DMS153 treated with DMSO at 0.1 percent for 48 hours (cell line): ENCODE results near the gene METAP1D.

Experiments used
- DNase-seq: peaks from one replicate; lab custom pipeline; 2025; ENCODE audit not compliant: unreplicated experiment; lab: John Stamatoyannopoulos, UW

Gene METAP1D

GRCh38 chr2:172090044-172090961, 90.5 kb downstream of the METAP1D start:
- DNase-seq: no peak

DNA sequence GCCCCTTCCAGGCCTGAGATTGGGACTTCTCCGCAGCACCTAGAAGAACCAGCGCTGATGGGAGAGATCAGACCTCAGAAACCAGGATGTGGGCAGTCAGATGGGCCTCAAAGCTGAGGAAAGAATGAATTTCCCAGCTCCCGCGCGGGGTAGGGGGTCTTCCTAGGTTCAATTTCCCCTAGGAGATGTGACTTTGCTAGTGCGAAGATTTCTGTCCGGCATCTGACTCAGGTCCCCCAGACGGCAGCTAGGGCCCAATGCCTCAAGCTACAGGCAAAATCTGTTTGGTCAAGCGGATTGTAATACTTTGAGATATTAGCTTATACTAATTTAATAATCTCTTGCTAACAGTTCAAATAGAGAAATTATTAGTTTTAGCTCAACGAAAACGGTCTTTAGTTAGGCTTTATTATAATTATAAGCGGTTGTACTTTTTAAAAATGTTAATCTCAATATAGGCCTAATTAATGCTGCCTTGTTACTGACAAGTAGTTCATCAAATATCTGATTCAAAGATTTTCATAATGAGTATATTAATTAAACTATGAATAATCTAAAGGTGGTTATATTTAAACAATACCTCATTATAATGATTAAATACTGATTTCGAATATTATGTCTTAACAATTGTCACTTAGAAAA, 91.4 kb downstream of the METAP1D start:
- no peak for DNase-seq

GRCh38 chr2:172091761-172092566, 92.2 kb downstream of the METAP1D start:
- no peak for DNase-seq

DNA sequence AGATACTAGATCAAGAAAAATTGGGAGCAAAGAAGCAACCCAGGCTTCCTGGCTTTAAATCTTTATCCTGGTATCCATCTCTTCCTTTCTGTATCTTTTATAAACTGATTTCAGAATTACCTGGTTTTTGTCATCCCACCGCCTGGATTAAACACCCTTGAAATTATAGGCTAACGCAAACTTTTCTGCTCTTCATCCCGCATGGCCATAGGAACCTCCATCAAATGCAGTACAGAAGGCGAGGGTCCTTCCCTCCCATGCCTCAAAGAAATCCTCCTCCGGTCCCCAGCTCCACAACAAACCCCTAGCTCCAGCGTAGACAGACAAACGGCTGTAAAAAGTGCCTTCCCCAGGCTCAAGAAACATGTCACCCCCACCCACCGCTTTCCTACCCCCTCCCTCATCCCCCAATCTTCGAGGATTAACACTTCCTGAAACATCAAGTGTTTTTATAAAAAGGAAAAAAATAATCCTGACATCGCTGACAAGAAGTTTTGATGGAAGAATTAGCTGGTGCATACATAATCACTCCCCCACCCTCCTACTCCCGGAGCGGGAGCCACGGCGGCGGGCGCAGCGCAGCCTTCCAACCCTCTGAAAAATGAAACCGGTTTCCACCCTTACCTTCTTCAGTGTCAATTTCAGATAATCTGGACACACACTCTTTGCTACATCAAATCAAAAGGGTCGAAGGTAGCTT, 93.1 kb downstream of the METAP1D start:
- no peak for DNase-seq

GRCh38 chr2:172093416-172094293, 93.9 kb downstream of the METAP1D start:
- no peak for DNase-seq

GRCh38 chr2:172094294-172095145, 94.8 kb downstream of the METAP1D start:
- no peak for DNase-seq

DNA sequence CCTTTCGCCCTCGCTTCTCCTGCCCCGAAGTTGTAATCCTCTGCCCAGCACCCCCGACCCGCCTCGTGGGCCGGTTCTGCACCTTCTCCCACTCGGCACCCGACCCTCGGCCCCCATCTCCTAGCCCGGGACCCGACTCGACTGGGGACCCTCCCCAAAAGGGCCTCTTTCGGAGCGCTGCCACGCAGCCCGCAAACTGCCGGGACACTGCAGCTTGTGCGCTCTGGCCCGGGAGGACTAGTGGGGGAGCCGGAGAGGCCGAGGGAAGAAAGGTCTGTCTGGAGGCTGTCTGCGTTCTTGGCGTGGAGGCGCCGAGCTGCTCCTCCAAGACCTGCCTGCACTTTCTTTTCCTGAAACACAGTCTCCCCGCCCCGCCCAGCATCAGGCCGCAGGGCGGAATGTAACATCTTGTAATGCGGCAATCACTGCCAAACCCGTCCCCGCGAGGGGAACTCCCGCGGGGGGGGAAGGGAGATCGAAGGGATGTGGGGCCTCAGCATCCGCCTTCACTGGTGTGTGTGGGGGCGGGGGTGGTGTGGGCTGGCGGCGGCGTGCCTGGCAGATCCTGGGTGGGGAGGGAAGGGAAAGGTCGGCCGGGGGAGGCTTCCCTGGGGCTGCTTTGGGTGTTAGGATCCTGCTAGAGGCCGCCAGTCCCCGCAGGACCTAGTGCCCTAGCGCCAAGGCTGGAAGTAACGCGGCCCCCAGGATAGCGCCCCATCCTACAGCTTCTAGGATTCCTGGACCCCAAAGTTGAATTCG, 95.6 kb downstream of the METAP1D start:
- no peak for DNase-seq

- no peak for DNase-seq
These were observed 96.3 kb downstream of the METAP1D start for GRCh38 chr2:172095905-172096625.

- peak; percentile 41 for DNase-seq
These were observed 97.1 kb downstream of the METAP1D start for GRCh38 chr2:172096626-172097547.

- DNase-seq: no peak
These were observed 97.9 kb downstream of the METAP1D start for GRCh38 chr2:172097557-172098131.

DNA sequence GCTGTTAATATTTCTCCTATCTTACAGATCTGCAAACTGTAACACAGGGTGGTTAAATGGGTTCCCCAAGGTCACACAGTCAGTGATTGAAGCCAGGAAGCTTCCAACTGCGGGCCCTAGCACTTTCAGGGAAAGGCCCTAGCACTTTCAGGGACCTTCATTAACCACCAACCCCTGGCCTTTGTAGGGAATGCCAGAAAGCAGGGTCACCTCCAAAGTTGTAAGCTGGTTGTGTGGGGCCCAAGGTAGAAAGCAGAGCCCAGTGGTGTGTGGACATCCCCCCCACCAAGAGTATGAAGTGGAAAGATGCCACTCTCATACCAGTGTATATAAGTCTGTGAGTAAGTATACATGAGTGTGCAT, 98.5 kb downstream of the METAP1D start:
- DNase-seq: no peak

DNA sequence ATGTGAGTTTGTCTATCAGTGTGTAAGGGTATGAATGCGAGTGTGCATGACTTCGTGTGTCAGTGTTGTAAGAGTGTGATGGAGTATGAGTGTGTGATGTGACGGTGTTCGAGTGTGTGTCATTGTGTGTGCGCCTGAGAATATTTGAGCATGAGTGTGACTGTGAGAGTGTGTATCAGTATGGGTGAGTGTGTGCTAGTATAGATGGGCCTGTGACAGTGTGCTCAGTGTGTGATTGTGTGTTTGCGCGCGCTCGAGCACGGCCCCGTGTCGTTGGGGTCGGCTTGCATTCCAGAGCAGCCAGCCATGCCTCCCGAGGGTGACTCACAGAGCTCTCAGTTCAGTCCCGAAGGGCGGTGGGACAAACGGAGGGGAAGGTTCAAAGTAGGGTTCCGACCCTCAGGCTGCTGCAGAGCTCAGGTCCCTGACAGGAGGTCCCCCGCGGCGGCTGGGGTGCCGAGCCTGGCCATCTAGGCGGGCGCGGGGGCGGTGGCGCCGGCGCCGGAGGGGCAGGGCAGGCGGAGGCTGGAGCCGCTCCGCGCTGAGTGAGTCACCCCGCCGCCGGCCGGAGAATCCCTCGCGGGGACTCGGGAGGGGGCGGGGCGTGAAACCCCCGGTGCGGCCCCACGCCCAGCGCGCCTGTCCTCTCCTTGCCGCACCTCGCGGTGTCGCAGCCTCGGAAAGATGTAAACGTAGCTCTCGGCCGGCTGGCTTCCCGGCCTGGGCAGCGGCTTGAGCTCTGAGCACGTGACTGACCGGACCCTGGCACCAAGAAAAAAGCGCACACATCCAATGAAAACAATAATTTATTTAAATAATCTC, 99.1 kb downstream of the METAP1D start:
- no peak for DNase-seq

DNA sequence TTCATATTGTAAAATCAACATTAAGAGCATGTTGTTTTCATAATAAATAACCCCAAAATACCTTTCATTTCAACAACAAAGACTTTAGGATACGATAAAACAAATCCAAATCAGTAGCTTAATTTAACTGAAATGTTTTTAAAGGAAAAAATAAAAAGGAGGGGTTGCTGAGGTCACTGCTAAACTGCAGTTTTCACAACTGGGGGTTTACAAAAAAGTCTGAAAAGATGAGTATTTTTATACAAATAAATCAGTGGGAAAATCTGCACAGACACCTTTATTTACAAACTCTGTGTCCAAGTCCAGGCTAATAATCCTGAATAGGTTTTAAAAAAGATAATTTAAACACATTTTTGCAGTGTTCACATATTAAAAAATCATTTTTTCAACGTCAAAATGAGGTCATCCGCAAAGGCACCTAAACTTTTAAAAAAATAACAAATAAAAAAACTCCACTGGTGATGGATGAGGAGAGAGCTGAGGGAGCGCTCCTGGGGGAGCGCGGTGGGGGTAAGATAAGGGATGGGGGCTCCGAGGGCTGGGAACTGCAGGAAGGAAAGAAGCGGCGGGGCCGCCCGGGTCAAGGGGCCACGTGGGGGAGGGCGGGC, 99.8 kb downstream of the METAP1D start:
- no peak for DNase-seq

- DNase-seq: no peak
These were observed 100.6 kb downstream of the METAP1D start for GRCh38 chr2:172100080-172100934.
